IMR-90 (cell line): Measurements from ENCODE around the gene NSL1.
"Not testable (repeated sequence)": the region's sequence is repeated elsewhere in the genome, so short reads cannot be mapped to it uniquely, and the experiment has no call there.

Experiments
- BHLHE40 ChIP-seq: fragments of 150-350 bp; IDR thresholded peaks from 2 replicates; pipeline ENCODE4 v1.6.1; 2016; ENCODE audit warnings: mild to moderate bottlenecking, low read depth, low read length
- CEBPB ChIP-seq: IDR thresholded peaks from 2 replicates; pipeline ENCODE4 v1.6.1; 2012; ENCODE audit warnings: low read depth, low read length, improper control_type of control experiment
- CTCF ChIP-seq: conservative IDR thresholded peaks from 2 replicates; pipeline ENCODE4 v1.5.1; 2012; ENCODE audit warnings: mild to moderate bottlenecking, low read depth, low read length, improper control_type of control experiment
- FOS ChIP-seq: fragments of 150-350 bp; IDR thresholded peaks from 2 replicates; pipeline ENCODE4 v1.6.1; 2016; ENCODE audit warnings: low read depth, low read length
- MAFK ChIP-seq: IDR thresholded peaks from 2 replicates; pipeline ENCODE4 v1.6.1; 2012; ENCODE audit warnings: low read depth, low read length, improper control_type of control experiment
- MXI1 ChIP-seq: IDR thresholded peaks from 2 replicates; pipeline ENCODE4 v1.6.1; 2012; ENCODE audit warnings: low read depth, mild to moderate bottlenecking, low read length, moderate library complexity, borderline replicate concordance
- POLR2A ChIP-seq: IDR thresholded peaks from 2 replicates; pipeline ENCODE4 v1.6.1; 2012; ENCODE audit warnings: mild to moderate bottlenecking, low read depth, low read length
- RAD21 ChIP-seq: IDR thresholded peaks from 2 replicates; pipeline ENCODE4 v1.6.1; 2012; ENCODE audit warnings: low read length, improper control_type of control experiment
- RFX5 ChIP-seq: IDR thresholded peaks from 2 replicates; pipeline ENCODE4 v1.8.0; 2012; ENCODE audit warnings: low read depth, mild to moderate bottlenecking, low read length, moderate library complexity
- USF2 ChIP-seq: fragments of 150-350 bp; IDR thresholded peaks from 2 replicates; pipeline ENCODE4 v1.6.1; 2017; ENCODE audit warnings: mild to moderate bottlenecking, antibody characterized with exemption, low read length, low read depth

GRCh38 chr1:212764718-212765281, 26.8 kb downstream of the NSL1 start:
- not testable (repeated sequence) for TF ChIP-seq MAFK, CTCF, POLR2A, RAD21, RFX5, MXI1, USF2, FOS, BHLHE40, CEBPB
